MCF 10A (cell line): Measurements from ENCODE around the gene DSTN. TPM values are rescaled to one million over a fixed set of nuclear protein-coding genes. Genes with fewer than 3 reads are reported as not detected.

Experiments
- BruUV-seq: library from RNA; stranded (reverse); fragments of 400-500 nt; replicated peaks from 2 replicates; lab custom pipeline; 2021; lab: Mats Ljungman, UMichigan
- CTCF ChIA-PET: fragments of 300-600 bp; sonication (Branson Sonifier 250); formaldehyde crosslinking; extraction: SDS; loops from one replicate; lab custom pipeline; 2021; ENCODE audit warnings: antibody characterized with exemption, inconsistent platforms; lab: Yijun Ruan, JAX
- POLR2A ChIA-PET: fragments of 300-600, 350-650 bp; sonication (Branson Sonifier 250); formaldehyde crosslinking; extraction: SDS; loops from one replicate; lab custom pipeline; 2020; ENCODE audit warnings: antibody characterized with exemption, inconsistent platforms; lab: Yijun Ruan, JAX
- DNase-seq: peaks from one replicate; pipeline ENCODE4 v3.0.0-alpha.2; 2018; ENCODE audit not compliant: unreplicated experiment
- H3K27ac Mint-ChIP-seq: one replicate; pipeline ENCODE4 v1.8.0; 2022; ENCODE audit warnings: mild to moderate bottlenecking, low read depth, mixed read lengths; ENCODE audit not compliant: unreplicated experiment
- H3K27me3 Mint-ChIP-seq: one replicate; pipeline ENCODE4 v1.8.0; 2022; ENCODE audit warnings: mixed read lengths; ENCODE audit not compliant: insufficient read depth, unreplicated experiment
- H3K36me3 Mint-ChIP-seq: one replicate; pipeline ENCODE4 v1.8.0; 2022; ENCODE audit warnings: mild to moderate bottlenecking, moderate library complexity, mixed read lengths; ENCODE audit not compliant: insufficient read depth, unreplicated experiment
- H3K4me1 Mint-ChIP-seq: one replicate; pipeline ENCODE4 v1.8.0; 2022; ENCODE audit warnings: mixed read lengths; ENCODE audit not compliant: insufficient read depth, unreplicated experiment
- H3K4me3 Mint-ChIP-seq: one replicate; pipeline ENCODE4 v1.8.0; 2022; ENCODE audit warnings: mild to moderate bottlenecking, moderate library complexity, mixed read lengths; ENCODE audit not compliant: unreplicated experiment
- H3K9me3 Mint-ChIP-seq: one replicate; pipeline ENCODE4 v1.8.0; 2022; ENCODE audit warnings: mixed read lengths; ENCODE audit not compliant: unreplicated experiment
- intact Hi-C: fragments of 100-400 bp; cut with micrococcal nuclease; formaldehyde crosslinking; loops from 2 replicates; pipeline ENCODE4 v1.14.1; 2022
- total RNA-seq: library from RNA; stranded (reverse); gene quantifications from 2 replicates; pipeline ENCODE4 v1.2.3, GENCODE V29; 2022
- TF ChIP-seq, protein P1 (sequence below): fragments of 200-600 bp; IDR thresholded peaks from one replicate; pipeline ENCODE4 v1.8.0; 2022; ENCODE audit warnings: antibody characterized with exemption, mild to moderate bottlenecking; ENCODE audit not compliant: unreplicated experiment

DSTN gene
- total RNA-seq, 1 experiment from 2014 or later: 280 TPM

DNA sequence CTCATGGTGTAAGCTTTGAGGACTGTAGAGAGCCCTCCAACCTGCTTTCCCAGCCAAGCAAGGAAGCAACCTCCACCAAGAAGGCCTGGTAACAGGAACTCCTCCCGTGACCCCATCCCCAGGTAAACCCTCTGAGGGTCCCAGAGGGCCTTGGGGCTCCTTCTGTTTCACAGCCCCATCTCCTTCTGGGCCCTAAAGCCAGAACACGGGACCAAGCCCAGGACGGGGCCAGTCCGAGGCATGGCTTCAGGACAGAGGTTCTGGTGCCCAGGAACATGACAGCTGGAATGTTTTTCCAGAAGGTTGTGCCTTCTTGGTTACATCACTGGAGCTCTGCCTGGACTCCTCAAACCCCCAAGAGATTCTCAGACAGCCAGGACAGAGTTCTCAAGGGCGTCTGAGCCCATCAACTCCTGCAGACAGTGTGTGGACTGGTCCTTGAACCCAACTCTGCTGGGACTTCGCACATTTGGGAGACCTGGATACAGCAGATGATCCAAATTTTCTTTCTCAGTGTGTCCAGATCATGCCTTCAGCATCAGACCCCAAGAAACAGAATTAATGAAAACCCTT is 69.0 kb downstream of the DSTN start:
- H3K9me3 Mint-ChIP-seq: no peaks in the 10 kb centered on the region
- BruUV-seq: no TSS peak
- POLR2A ChIA-PET: interaction anchor here (0.6 to 1.6 kb wide), 2 partner anchors 17 to 106 kb away, joined by 3 read pairs; no protein-coding TSS in a partner anchor
- no peaks in the 10 kb centered on the region for H3K4me1 Mint-ChIP-seq
- TF ChIP-seq, protein P1, sequence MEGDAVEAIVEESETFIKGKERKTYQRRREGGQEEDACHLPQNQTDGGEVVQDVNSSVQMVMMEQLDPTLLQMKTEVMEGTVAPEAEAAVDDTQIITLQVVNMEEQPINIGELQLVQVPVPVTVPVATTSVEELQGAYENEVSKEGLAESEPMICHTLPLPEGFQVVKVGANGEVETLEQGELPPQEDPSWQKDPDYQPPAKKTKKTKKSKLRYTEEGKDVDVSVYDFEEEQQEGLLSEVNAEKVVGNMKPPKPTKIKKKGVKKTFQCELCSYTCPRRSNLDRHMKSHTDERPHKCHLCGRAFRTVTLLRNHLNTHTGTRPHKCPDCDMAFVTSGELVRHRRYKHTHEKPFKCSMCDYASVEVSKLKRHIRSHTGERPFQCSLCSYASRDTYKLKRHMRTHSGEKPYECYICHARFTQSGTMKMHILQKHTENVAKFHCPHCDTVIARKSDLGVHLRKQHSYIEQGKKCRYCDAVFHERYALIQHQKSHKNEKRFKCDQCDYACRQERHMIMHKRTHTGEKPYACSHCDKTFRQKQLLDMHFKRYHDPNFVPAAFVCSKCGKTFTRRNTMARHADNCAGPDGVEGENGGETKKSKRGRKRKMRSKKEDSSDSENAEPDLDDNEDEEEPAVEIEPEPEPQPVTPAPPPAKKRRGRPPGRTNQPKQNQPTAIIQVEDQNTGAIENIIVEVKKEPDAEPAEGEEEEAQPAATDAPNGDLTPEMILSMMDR: no peak
- intact Hi-C loops: no loop called here
- CTCF ChIA-PET: interaction anchor here (0.8 to 3.4 kb wide), 7 partner anchors 10 to 135 kb away, joined by 3 to 20 read pairs (median 3); no protein-coding TSS in a partner anchor
- H3K4me3 Mint-ChIP-seq: no peak overlapping the region
- DNase-seq: no peak
- H3K36me3 Mint-ChIP-seq: peaks cover 46% of the 10 kb centered on the region
- no peaks in the 10 kb centered on the region for H3K27me3 Mint-ChIP-seq
- H3K27ac Mint-ChIP-seq: no peak overlapping the region

DNA sequence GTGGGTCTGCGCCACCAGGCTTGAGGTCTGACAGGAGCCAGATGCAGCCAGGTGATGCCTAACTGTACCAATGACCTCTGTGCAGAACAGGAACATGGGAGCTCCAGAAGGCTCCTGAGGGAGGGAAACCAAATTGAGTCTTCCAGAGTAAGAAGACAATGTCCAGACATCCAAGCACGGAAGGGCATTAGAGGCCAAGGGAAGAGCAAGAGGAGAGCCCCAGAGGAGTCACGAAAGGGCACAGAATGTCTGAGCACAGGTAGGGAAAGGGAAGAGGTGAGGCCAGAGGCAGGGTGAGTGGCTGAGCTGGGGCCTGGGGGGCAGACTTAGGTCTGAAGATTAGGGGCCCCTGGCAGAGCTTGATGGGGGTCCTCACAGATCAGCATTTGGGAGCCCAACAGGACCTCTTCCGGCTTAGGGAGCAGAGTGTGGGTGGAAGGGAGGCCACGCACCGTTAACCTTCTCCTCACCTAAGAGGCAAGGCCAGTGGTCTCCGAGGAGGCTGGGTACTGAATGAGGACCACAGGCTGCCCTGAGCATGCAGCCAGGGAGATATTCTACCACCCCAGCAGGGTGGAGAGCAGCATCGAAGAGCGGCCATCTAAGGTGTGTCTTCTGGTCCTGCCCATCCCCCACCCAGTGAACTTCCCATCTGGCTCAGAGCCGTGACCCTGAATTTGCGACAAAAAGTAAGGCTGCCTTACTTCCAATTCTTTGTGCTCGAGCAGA is 70.4 kb downstream of the DSTN start:
- intact Hi-C loops: no loop called here
- ChIA-PET POLR2A (interaction anchor here (1.6 kb wide), 1 partner anchor 15 kb away, joined by 3 read pairs; no protein-coding TSS in a partner anchor), CTCF (interaction anchor here (0.8 to 3.4 kb wide), 2 partner anchors 9 to 11 kb away, joined by 4 to 20 read pairs; no protein-coding TSS in a partner anchor)
- no TSS peak for BruUV-seq
- Mint-ChIP-seq H3K9me3 (no peaks in the 10 kb centered on the region), H3K4me3 (no peak overlapping the region), H3K4me1 (no peaks in the 10 kb centered on the region), H3K27me3 (no peaks in the 10 kb centered on the region), H3K36me3 (peaks cover 35% of the 10 kb centered on the region), H3K27ac (peak overlapping the region; percentile 60)
- DNase-seq: no peak
- TF ChIP-seq, protein P1: no peak

DNA sequence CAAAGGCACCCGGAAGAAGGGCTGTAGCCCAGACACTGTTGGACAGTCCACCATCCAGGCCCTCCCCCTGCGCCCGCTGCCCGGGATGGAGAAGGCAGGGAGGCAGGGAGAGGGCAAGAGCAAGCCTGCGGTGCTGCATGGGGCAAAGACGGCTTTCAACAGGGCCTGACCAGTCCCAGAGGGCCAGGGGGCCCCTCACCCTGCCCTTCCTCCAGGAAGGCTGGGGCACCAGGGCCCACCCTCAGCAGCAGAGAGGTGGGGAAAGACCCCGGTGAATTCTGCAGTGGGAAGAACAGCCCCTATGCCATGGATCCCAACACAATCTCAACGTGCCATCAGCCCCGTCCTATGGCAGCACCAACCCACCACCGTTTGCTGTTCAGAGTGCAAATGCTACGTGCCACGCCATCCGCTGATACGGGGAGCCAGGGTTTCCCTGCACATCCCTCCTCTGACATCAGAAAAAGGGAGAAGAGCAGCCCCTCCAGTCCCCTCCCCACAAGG is 71.1 kb downstream of the DSTN start:
- Mint-ChIP-seq H3K4me3 (no peak overlapping the region), H3K4me1 (no peaks in the 10 kb centered on the region), H3K36me3 (peaks cover 35% of the 10 kb centered on the region), H3K27ac (no peak overlapping the region), H3K9me3 (no peaks in the 10 kb centered on the region), H3K27me3 (no peaks in the 10 kb centered on the region)
- no TSS peak for BruUV-seq
- ChIA-PET POLR2A (no interaction called here), CTCF (interaction anchor here (0.7 to 3.4 kb wide), 5 partner anchors 8 to 136 kb away, joined by 3 to 20 read pairs (median 7); no protein-coding TSS in a partner anchor)
- no peak for DNase-seq
- intact Hi-C loops: no loop called here
- TF ChIP-seq, protein P1: no peak

DNA sequence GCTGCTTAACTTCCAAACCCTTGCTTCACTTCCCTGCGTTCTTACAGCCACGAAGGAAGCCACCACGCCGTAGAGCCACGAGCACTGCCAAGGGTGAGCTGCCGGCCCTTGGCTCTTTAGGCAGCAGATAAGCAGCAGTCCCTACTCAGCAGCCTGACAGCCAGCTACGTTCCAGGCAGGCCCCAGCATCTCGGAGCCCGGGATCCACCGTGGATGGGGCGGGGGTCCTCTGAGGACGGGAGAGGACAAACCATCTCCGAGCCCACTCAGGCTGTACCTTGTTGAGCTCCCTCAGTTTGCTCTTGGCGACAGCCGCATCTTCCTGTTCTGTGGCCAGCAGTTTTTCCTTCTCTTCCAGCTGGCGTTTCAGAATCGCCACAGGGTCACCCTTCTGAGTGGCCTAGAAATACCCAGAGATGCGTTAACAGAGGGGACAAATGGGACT is 71.7 kb downstream of the DSTN start:
- TF ChIP-seq, protein P1: no peak
- no TSS peak for BruUV-seq
- Mint-ChIP-seq H3K4me3 (no peak overlapping the region), H3K27ac (no peak overlapping the region), H3K27me3 (no peaks in the 10 kb centered on the region), H3K4me1 (no peaks in the 10 kb centered on the region), H3K36me3 (peaks cover 35% of the 10 kb centered on the region), H3K9me3 (no peaks in the 10 kb centered on the region)
- intact Hi-C loops: no loop called here
- POLR2A ChIA-PET: interaction anchor here (0.6 kb wide), 1 partner anchor 69 kb away, joined by 3 read pairs; no protein-coding TSS in a partner anchor
- no peak for DNase-seq
- CTCF ChIA-PET: interaction anchor here (0.6 to 1.7 kb wide), 6 partner anchors 13 to 136 kb away, joined by 3 to 9 read pairs (median 4); no protein-coding TSS in a partner anchor
